NCI-H2227 (cell line): ENCODE measurements around the gene NBEAL1.
"Not testable (repeated sequence)": the region's sequence is repeated elsewhere in the genome, so short reads cannot be mapped to it uniquely, and the experiment has no call there.

Experiments used
- DNase-seq: peaks from one replicate; lab custom pipeline; 2025; ENCODE audit not compliant: unreplicated experiment; lab: John Stamatoyannopoulos, UW

NBEAL1 gene

GRCh38 chr2:203014456-203015199, at the start of gene NBEAL1:
Gene NBEAL1 (plus strand): TSS chr2:203014875. CDS start chr2:203016385, 1,510 bp downstream.
- DNase-seq = peak; percentile 100

GRCh38 chr2:202965810-202966460, 48.7 kb upstream of the NBEAL1 start:
- DNase-seq = peak; percentile 80

- DNase-seq = not testable (repeated sequence)
These were observed 45.3 kb upstream of the NBEAL1 start for GRCh38 chr2:202969404-202969803.

GRCh38 chr2:202976809-202977208, 37.9 kb upstream of the NBEAL1 start:
- no peak for DNase-seq

- no peak for DNase-seq
These were observed 31.7 kb upstream of the NBEAL1 start for GRCh38 chr2:202982779-202983491.

GRCh38 chr2:202989749-202990148, 24.9 kb upstream of the NBEAL1 start:
- no peak for DNase-seq

- no peak for DNase-seq
These were observed 24.2 kb upstream of the NBEAL1 start for GRCh38 chr2:202990501-202990900.

- DNase-seq = not testable (repeated sequence)
These were observed 17.6 kb upstream of the NBEAL1 start for GRCh38 chr2:202997113-202997512.

- DNase-seq = no peak
These were observed 12.4 kb upstream of the NBEAL1 start for GRCh38 chr2:203002054-203002821.

GRCh38 chr2:203003716-203004115, 11.0 kb upstream of the NBEAL1 start:
- DNase-seq = no peak

GRCh38 chr2:203016716-203017115, 2.0 kb downstream of the NBEAL1 start:
- DNase-seq = no peak

GRCh38 chr2:203018181-203018580, 3.5 kb downstream of the NBEAL1 start:
- no peak for DNase-seq

- no peak for DNase-seq
These were observed 4.5 kb downstream of the NBEAL1 start for GRCh38 chr2:203019142-203019541.

GRCh38 chr2:203021991-203022390, 7.3 kb downstream of the NBEAL1 start:
- no peak for DNase-seq

- no peak for DNase-seq
These were observed 8.1 kb downstream of the NBEAL1 start for GRCh38 chr2:203022751-203023150.

- no peak for DNase-seq
These were observed 10.9 kb downstream of the NBEAL1 start for GRCh38 chr2:203025592-203025991.

- no peak for DNase-seq
These were observed 15.9 kb downstream of the NBEAL1 start for GRCh38 chr2:203030545-203030944.

GRCh38 chr2:203030991-203031390, 16.3 kb downstream of the NBEAL1 start:
- DNase-seq = no peak

GRCh38 chr2:203033395-203033794, 18.7 kb downstream of the NBEAL1 start:
- no peak for DNase-seq

- DNase-seq = no peak
These were observed 21.3 kb downstream of the NBEAL1 start for GRCh38 chr2:203035879-203036470.

- DNase-seq = no peak
These were observed 22.4 kb downstream of the NBEAL1 start for GRCh38 chr2:203037026-203037425.
